Suprapubic skin (tissue), 4 donors: Measurements from ENCODE around the gene NDUFA1.
"Not testable (repeated sequence)": the region's sequence is repeated elsewhere in the genome, so short reads cannot be mapped to it uniquely, and the experiment has no call there.

Experiments used
- CTCF ChIP-seq, 2 donors: fragments of 200-600 bp in 1 of 2; fragments of 450-650 bp in 1 of 2; sonication (generic) in 1 of 2; IDR thresholded peaks; one replicate each; pipeline ENCODE4 v1.5.1; 2016 to 2019; ENCODE audit warnings: antibody characterized with exemption in 2 of 2, mild to moderate bottlenecking in 1 of 2, moderate library complexity in 1 of 2
- EP300 ChIP-seq: sonication (generic); formaldehyde crosslinking; IDR thresholded peaks from one replicate; pipeline ENCODE4 v1.6.1; 2017; ENCODE audit warnings: antibody characterized with exemption
- POLR2A ChIP-seq, 2 donors: fragments of 450-650 bp; IDR thresholded peaks; one replicate each; pipeline ENCODE4 v1.6.1; 2017; ENCODE audit warnings: antibody characterized with exemption in 2 of 2, mild to moderate bottlenecking in 2 of 2, moderate library complexity in 2 of 2
- POLR2AphosphoS5 ChIP-seq, 3 donors: sonication (generic); formaldehyde crosslinking; IDR thresholded peaks; one replicate each; pipeline ENCODE4 v1.6.1; 2017; ENCODE audit warnings: antibody characterized with exemption in 3 of 3

- not testable (repeated sequence) for TF ChIP-seq CTCF (IDR thresholded peaks at IDR 0.05); EP300; POLR2AphosphoS5 (IDR thresholded peaks at IDR 0.05); POLR2A (IDR thresholded peaks at IDR 0.05)
Observed at GRCh38 chrX:119922391-119922790, 50.8 kb downstream of the NDUFA1 start.
